PFSK-1 (cell line): ENCODE data around the gene ROMO1.

ENCODE experiments used
- FOXP2 ChIP-seq: optimal IDR thresholded peaks from 2 replicates; pipeline ENCODE3; 2011; ENCODE audit warnings: borderline replicate concordance, control low read depth, inconsistent platforms; ENCODE audit not compliant: insufficient read depth; ENCODE audit errors: extremely low read length, extremely low read depth
- POLR2AphosphoS5 ChIP-seq: IDR thresholded peaks from 2 replicates; pipeline ENCODE4 v1.6.1; 2012; ENCODE audit warnings: low read depth, mild to moderate bottlenecking, control low read depth, low read length, moderate library complexity
- REST ChIP-seq, 2 experiments: IDR thresholded peaks; 2 replicates each; pipeline versions ENCODE4 v1.6.1 to v1.8.0; 2011 to 2012; ENCODE audit warnings: low read depth in 2 of 2, low read length in 2 of 2, control low read depth in 1 of 2, inconsistent platforms in 1 of 2, mild to moderate bottlenecking in 1 of 2, moderate library complexity in 1 of 2; ENCODE audit not compliant: insufficient read depth in 1 of 2
- SIN3A ChIP-seq: IDR thresholded peaks from 2 replicates; pipeline ENCODE4 v1.6.1; 2012; ENCODE audit warnings: mild to moderate bottlenecking, low read length, moderate library complexity, borderline replicate concordance; ENCODE audit not compliant: insufficient read depth
- TAF1 ChIP-seq: IDR thresholded peaks from 2 replicates; pipeline ENCODE4 v1.6.1; 2012; ENCODE audit warnings: low read length, control low read depth, borderline replicate concordance; ENCODE audit not compliant: insufficient read depth

ROMO1 gene

GRCh38 chr20:35711588-35712209 lies 12.5 kb downstream of the ROMO1 start:
- TF ChIP-seq FOXP2 (no peak), REST (IDR thresholded peaks at IDR 0.05; ENCODE audit: insufficient read depth in 1 of 2, low read depth in 2 of 2, low read length in 2 of 2) (no peak), TAF1 (no peak), SIN3A (no peak), POLR2AphosphoS5 (no peak)

GRCh38 chr20:35714127-35714526 lies 14.9 kb downstream of the ROMO1 start:
- no peak for TF ChIP-seq SIN3A
- TF ChIP-seq POLR2AphosphoS5, result no peak
- TF ChIP-seq REST (IDR thresholded peaks at IDR 0.05; ENCODE audit: insufficient read depth in 1 of 2, low read depth in 2 of 2, low read length in 2 of 2), result no peak
- no peak for TF ChIP-seq FOXP2

GRCh38 chr20:35715652-35716051 lies 16.4 kb downstream of the ROMO1 start:
- TF ChIP-seq REST (IDR thresholded peaks at IDR 0.05; ENCODE audit: insufficient read depth in 1 of 2, low read depth in 2 of 2, low read length in 2 of 2) (no peak), FOXP2 (no peak), TAF1 (no peak), POLR2AphosphoS5 (no peak), SIN3A (no peak)

- TF ChIP-seq REST (IDR thresholded peaks at IDR 0.05; ENCODE audit: insufficient read depth in 1 of 2, low read depth in 2 of 2, low read length in 2 of 2), result no peak
Measured at GRCh38 chr20:35716330-35716729, 17.1 kb downstream of the ROMO1 start.

GRCh38 chr20:35718972-35719635 lies 19.9 kb downstream of the ROMO1 start:
- TF ChIP-seq FOXP2 (no peak), SIN3A (no peak), POLR2AphosphoS5 (no peak), REST (IDR thresholded peaks at IDR 0.05; ENCODE audit: insufficient read depth in 1 of 2, low read depth in 2 of 2, low read length in 2 of 2) (no peak), TAF1 (no peak)
